Measurements from ENCODE around the gene C16orf92. TPM values are rescaled to one million over a fixed set of nuclear protein-coding genes. Genes with fewer than 3 reads are reported as not detected.

C16orf92 gene
- total RNA-seq, 2 donors from 2014 or later = not detected

GRCh38 chr16:30068750-30069610, 46.0 kb downstream of the C16orf92 start:
- no peaks in the 10 kb centered on the region for H3K27me3 Mint-ChIP-seq (ENCODE audit: insufficient read depth)
- peaks cover 14% of the 10 kb centered on the region for H3K4me1 Mint-ChIP-seq
- Histone ChIP-seq H3K27ac (ENCODE audit: low read depth, low read length) (no peak overlapping the region), H3K4me1 (ENCODE audit: control insufficient read depth, insufficient read depth, low read length) (peaks cover 3% of the 10 kb centered on the region), H3K27me3 (ENCODE audit: control insufficient read depth, insufficient read depth, low read length, poor library complexity, severe bottlenecking) (no peaks in the 10 kb centered on the region), H3K9me3 (ENCODE audit: control insufficient read depth, low read length) (no peaks in the 10 kb centered on the region), H3K36me3 (ENCODE audit: control insufficient read depth, insufficient read depth, low read length) (peaks cover 59% of the 10 kb centered on the region), H3K9ac (ENCODE audit: extremely low read depth, low read length, poor library complexity, severe bottlenecking) (no peak overlapping the region), H3K4me3 (ENCODE audit: low read length) (no peak overlapping the region)
- peak; percentile 79 for DNase-seq
- WGBS, 2 experiments (ENCODE audit: insufficient coverage in 1 of 2, insufficient read length in 1 of 2) = 88 to 97% methylated on average over 10 to 17 of the region's 17 CpGs
- no peak overlapping the region for H3K4me3 Mint-ChIP-seq
- no peaks in the 10 kb centered on the region for H3K9me3 Mint-ChIP-seq
- TF ChIP-seq CTCF (conservative IDR thresholded peaks at IDR 0.05) = peak; percentile 73
- peak overlapping the region; percentile 66 for H3K27ac Mint-ChIP-seq
- peaks cover 60% of the 10 kb centered on the region for H3K36me3 Mint-ChIP-seq (ENCODE audit: low read depth)

- Histone ChIP-seq H3K4me1 (ENCODE audit: control insufficient read depth, insufficient read depth, low read length) (peaks cover 3% of the 10 kb centered on the region), H3K36me3 (ENCODE audit: control insufficient read depth, insufficient read depth, low read length) (peaks cover 59% of the 10 kb centered on the region), H3K9ac (ENCODE audit: extremely low read depth, low read length, poor library complexity, severe bottlenecking) (no peak overlapping the region), H3K27ac (ENCODE audit: low read depth, low read length) (no peak overlapping the region), H3K4me3 (ENCODE audit: low read length) (no peak overlapping the region), H3K27me3 (ENCODE audit: control insufficient read depth, insufficient read depth, low read length, poor library complexity, severe bottlenecking) (no peaks in the 10 kb centered on the region), H3K9me3 (ENCODE audit: control insufficient read depth, low read length) (no peaks in the 10 kb centered on the region)
- Mint-ChIP-seq H3K4me3 (no peak overlapping the region), H3K36me3 (ENCODE audit: low read depth) (peaks cover 60% of the 10 kb centered on the region), H3K27me3 (ENCODE audit: insufficient read depth) (no peaks in the 10 kb centered on the region), H3K4me1 (peaks cover 11% of the 10 kb centered on the region), H3K9me3 (no peaks in the 10 kb centered on the region), H3K27ac (peak overlapping the region; percentile 39)
- 95 to 98% methylated on average over 11 to 31 of the region's 31 CpGs for WGBS, 2 experiments (ENCODE audit: insufficient coverage in 1 of 2, insufficient read length in 1 of 2)
- no peak for TF ChIP-seq CTCF (conservative IDR thresholded peaks at IDR 0.05)
- no peak for DNase-seq
These were observed 46.8 kb downstream of the C16orf92 start for GRCh38 chr16:30069611-30070462.

- H3K27ac ChIP-seq (ENCODE audit: low read depth, low read length) = no peak overlapping the region
- no peak overlapping the region for H3K4me3 ChIP-seq (ENCODE audit: low read length)
- no peak for DNase-seq
- H3K4me3 Mint-ChIP-seq = no peak overlapping the region
- peaks cover 59% of the 10 kb centered on the region for H3K36me3 ChIP-seq (ENCODE audit: control insufficient read depth, insufficient read depth, low read length)
- peaks cover 11% of the 10 kb centered on the region for H3K4me1 Mint-ChIP-seq
- no peaks in the 10 kb centered on the region for H3K9me3 ChIP-seq (ENCODE audit: control insufficient read depth, low read length)
- H3K9me3 Mint-ChIP-seq = no peaks in the 10 kb centered on the region
- no peaks in the 10 kb centered on the region for H3K27me3 Mint-ChIP-seq (ENCODE audit: insufficient read depth)
- no peak for TF ChIP-seq CTCF (conservative IDR thresholded peaks at IDR 0.05)
- peaks cover 60% of the 10 kb centered on the region for H3K36me3 Mint-ChIP-seq (ENCODE audit: low read depth)
- peaks cover 3% of the 10 kb centered on the region for H3K4me1 ChIP-seq (ENCODE audit: control insufficient read depth, insufficient read depth, low read length)
- no peaks in the 10 kb centered on the region for H3K27me3 ChIP-seq (ENCODE audit: control insufficient read depth, insufficient read depth, low read length, poor library complexity, severe bottlenecking)
- peak overlapping the region; percentile 39 for H3K27ac Mint-ChIP-seq
- H3K9ac ChIP-seq (ENCODE audit: extremely low read depth, low read length, poor library complexity, severe bottlenecking) = no peak overlapping the region
These were observed 47.5 kb downstream of the C16orf92 start for GRCh38 chr16:30070490-30070889.

Other genes starting within 250 kb of the C16orf92 start
- not detected for gene ZG16, start 244.9 kb upstream of the C16orf92 start, total RNA-seq
- gene KIF22, start 232.4 kb upstream of the C16orf92 start, total RNA-seq = 100 to 1,000 TPM in 1 of 2 donors, 10 to 100 TPM in 1; 94.7 to 130 TPM
- gene MAZ, start 216.7 kb upstream of the C16orf92 start, total RNA-seq = 100 to 1,000 TPM; 320 to 325 TPM
- 10 to 100 TPM in 1 of 2 donors, 1 to 10 TPM in 1; 8.2 to 15.7 TPM for gene PRRT2, start 211.0 kb upstream of the C16orf92 start, total RNA-seq
- 10 to 100 TPM; 43.0 to 65.7 TPM for gene PAGR1, start 207.0 kb upstream of the C16orf92 start, total RNA-seq
- gene MVP, start 202.7 kb upstream of the C16orf92 start, total RNA-seq = 1 to 10 TPM; 3.0 to 8.0 TPM
- gene CDIPT, start 160.0 kb upstream of the C16orf92 start, total RNA-seq = 10 to 100 TPM; 63.4 to 68.4 TPM
- 10 to 100 TPM; 44.0 to 52.1 TPM for gene SEZ6L2, start 123.6 kb upstream of the C16orf92 start, total RNA-seq
- 1 to 10 TPM; 6.1 to 8.7 TPM for gene ASPHD1, start 122.7 kb upstream of the C16orf92 start, total RNA-seq
- 10 to 100 TPM; 21.5 to 27.5 TPM for gene KCTD13, start 97.0 kb upstream of the C16orf92 start, total RNA-seq
- 100 to 1,000 TPM; 122 to 136 TPM for gene TMEM219, start 61.1 kb upstream of the C16orf92 start, total RNA-seq
- 10 to 100 TPM; 44.6 to 50.2 TPM for gene TAOK2, start 49.3 kb upstream of the C16orf92 start, total RNA-seq
- 10 to 100 TPM in 1 of 2 donors, 1 to 10 TPM in 1; 9.4 to 13.9 TPM for gene HIRIP3, start 27.6 kb upstream of the C16orf92 start, total RNA-seq
- gene INO80E, start 27.0 kb upstream of the C16orf92 start, total RNA-seq = 10 to 100 TPM; 77.4 to 80.1 TPM
- 1 to 10 TPM; 6.2 to 9.9 TPM for gene DOC2A, start 12.2 kb upstream of the C16orf92 start, total RNA-seq
- 1 to 10 TPM; 3.3 to 3.5 TPM for gene TLCD3B, start 8.1 kb downstream of the C16orf92 start, total RNA-seq
- gene ALDOA, start 42.6 kb downstream of the C16orf92 start, total RNA-seq = 100 to 1,000 TPM; 645 to 652 TPM
- gene PPP4C, start 52.8 kb downstream of the C16orf92 start, total RNA-seq = 100 to 1,000 TPM; 150 to 151 TPM
- 1 to 10 TPM; 3.0 to 6.3 TPM for gene TBX6, start 68.7 kb downstream of the C16orf92 start, total RNA-seq
- gene YPEL3, start 73.0 kb downstream of the C16orf92 start, total RNA-seq = 10 to 100 TPM; 42.0 to 57.2 TPM
- 1 to 10 TPM; 2.7 to 6.5 TPM for gene GDPD3, start 90.3 kb downstream of the C16orf92 start, total RNA-seq
- 10 to 100 TPM; 53.8 to 62.0 TPM for gene MAPK3, start 100.0 kb downstream of the C16orf92 start, total RNA-seq
- 1 to 10 TPM in 1 of 2 donors, under 1 TPM in 1; 0.93 to 2.1 TPM for gene CORO1A, start 160.4 kb downstream of the C16orf92 start, total RNA-seq
- 100 to 1,000 TPM; 125 to 134 TPM for gene BOLA2B, start 170.5 kb downstream of the C16orf92 start, total RNA-seq
- gene SLX1A, start 170.7 kb downstream of the C16orf92 start, total RNA-seq = 10 to 100 TPM; 37.7 to 48.8 TPM
- gene SULT1A3, start 176.1 kb downstream of the C16orf92 start, total RNA-seq = 10 to 100 TPM; 14.5 to 22.1 TPM
- 10 to 100 TPM; 18.3 to 31.1 TPM for gene NPIPB13, start 225.3 kb downstream of the C16orf92 start, total RNA-seq

All from endodermal cell (in vitro differentiated cells).